OCI-LY3 (cell line): ENCODE data around the gene BHMT.

ENCODE experiments used
- H2AFZ ChIP-seq: fragments of 200-600, 300-600 bp; shearing (Covaris generic); 2 replicates; pipeline ENCODE4 v1.6.0; 2014; ENCODE audit warnings: antibody characterized with exemption, low read depth, low read length
- H3K27ac ChIP-seq: fragments of 200-600, 300-600 bp; sonication (generic); 2 replicates; pipeline ENCODE4 v1.5.1; 2014; ENCODE audit warnings: mild to moderate bottlenecking, low read length, moderate library complexity, mixed read lengths
- H3K27me3 ChIP-seq: fragments of 200-600, 300-600 bp; sonication (generic); 2 replicates; pipeline ENCODE4 v1.6.1; 2014; ENCODE audit warnings: low read depth, low read length, mixed read lengths
- H3K36me3 ChIP-seq: fragments of 200-600, 300-600 bp; sonication (generic); replicated peaks from 2 replicates; pipeline ENCODE3; 2014; ENCODE audit warnings: low read depth, low read length, mixed read lengths
- H3K4me1 ChIP-seq: fragments of 300-600, 200-600 bp; sonication (generic); 2 replicates; pipeline ENCODE4 v1.6.1; 2014; ENCODE audit warnings: low read length, mixed read lengths
- H3K4me2 ChIP-seq: fragments of 200-600, 300-600 bp; sonication (generic); 2 replicates; pipeline ENCODE4 v1.6.1; 2014; ENCODE audit warnings: low read length, mixed read lengths
- H3K4me3 ChIP-seq: fragments of 300-600, 200-600 bp; sonication (generic); 2 replicates; pipeline ENCODE4 v1.5.1; 2014; ENCODE audit warnings: antibody characterized with exemption, mild to moderate bottlenecking, low read length, moderate library complexity
- H3K79me2 ChIP-seq: fragments of 300-600, 200-600 bp; shearing (Covaris generic); 2 replicates; pipeline ENCODE4 v1.6.1; 2014; ENCODE audit warnings: mild to moderate bottlenecking, low read length, mixed read lengths
- H3K9ac ChIP-seq: fragments of 300-600, 200-600 bp; shearing (Covaris generic); 2 replicates; pipeline ENCODE4 v1.6.0; 2014; ENCODE audit warnings: mild to moderate bottlenecking, low read length, moderate library complexity
- H3K9me3 ChIP-seq: fragments of 200-600, 300-600 bp; shearing (Covaris generic); 2 replicates; pipeline ENCODE4 v1.6.1; 2014; ENCODE audit warnings: low read length, mixed read lengths; ENCODE audit not compliant: insufficient read depth
- H4K20me1 ChIP-seq: fragments of 200-600, 300-600 bp; sonication (generic); 2 replicates; pipeline ENCODE4 v1.6.1; 2016; ENCODE audit warnings: low read length, mixed read lengths; ENCODE audit not compliant: insufficient read depth
- CTCF ChIP-seq: fragments of 200-600, 300-600 bp; sonication (generic); IDR thresholded peaks from 2 replicates; pipeline ENCODE4 v1.5.1; 2014; ENCODE audit warnings: antibody characterized with exemption, low read length, low read depth
- EZH2phosphoT487 ChIP-seq: fragments of 200-600 bp; shearing (Covaris generic); IDR thresholded peaks from 2 replicates; pipeline ENCODE4 v1.6.1; 2018; ENCODE audit warnings: antibody characterized with exemption, mixed run types, low read depth

BHMT gene

GRCh38 chr5:79091064-79091463 lies 20.5 kb upstream of the BHMT start:
- Histone ChIP-seq H3K4me3 (no peak overlapping the region), H3K36me3 (no peaks in the 10 kb centered on the region), H3K79me2 (no peaks in the 10 kb centered on the region), H4K20me1 (no peaks in the 10 kb centered on the region), H3K9me3 (no peaks in the 10 kb centered on the region), H3K4me2 (no peak overlapping the region), H3K9ac (no peak overlapping the region), H3K27ac (no peak overlapping the region), H2AFZ (no peak overlapping the region), H3K4me1 (no peaks in the 10 kb centered on the region), H3K27me3 (no peaks in the 10 kb centered on the region)
- no peak for TF ChIP-seq CTCF
- no peak for TF ChIP-seq EZH2phosphoT487

- TF ChIP-seq EZH2phosphoT487 = no peak
- TF ChIP-seq CTCF = no peak
- Histone ChIP-seq H3K4me2 (no peak overlapping the region), H3K79me2 (no peaks in the 10 kb centered on the region), H3K4me3 (no peak overlapping the region), H3K27me3 (no peaks in the 10 kb centered on the region), H3K9ac (no peak overlapping the region), H3K27ac (no peak overlapping the region), H2AFZ (no peak overlapping the region), H3K4me1 (no peaks in the 10 kb centered on the region), H3K9me3 (no peaks in the 10 kb centered on the region), H4K20me1 (no peaks in the 10 kb centered on the region), H3K36me3 (no peaks in the 10 kb centered on the region)
These were observed 17.8 kb upstream of the BHMT start for GRCh38 chr5:79093762-79094161.

- no peak overlapping the region for H3K4me3 ChIP-seq
- H3K9me3 ChIP-seq = no peaks in the 10 kb centered on the region
- no peaks in the 10 kb centered on the region for H3K36me3 ChIP-seq
- H3K27ac ChIP-seq = no peak overlapping the region
- H3K27me3 ChIP-seq = peaks cover 19% of the 10 kb centered on the region
- no peak overlapping the region for H3K4me2 ChIP-seq
- no peaks in the 10 kb centered on the region for H3K4me1 ChIP-seq
- H4K20me1 ChIP-seq = no peaks in the 10 kb centered on the region
- no peak overlapping the region for H3K9ac ChIP-seq
- no peak for TF ChIP-seq CTCF
- TF ChIP-seq EZH2phosphoT487 = no peak
- H3K79me2 ChIP-seq = no peaks in the 10 kb centered on the region
- no peak overlapping the region for H2AFZ ChIP-seq
These were observed 5.7 kb upstream of the BHMT start for GRCh38 chr5:79105868-79106267.

GRCh38 chr5:79107020-79107796 lies 4.4 kb upstream of the BHMT start:
- Histone ChIP-seq H3K4me3 (no peak overlapping the region), H4K20me1 (no peaks in the 10 kb centered on the region), H3K4me2 (no peak overlapping the region), H3K79me2 (no peaks in the 10 kb centered on the region), H3K27me3 (peaks cover 19% of the 10 kb centered on the region), H3K9ac (no peak overlapping the region), H3K27ac (no peak overlapping the region), H3K9me3 (no peaks in the 10 kb centered on the region), H3K4me1 (no peaks in the 10 kb centered on the region), H2AFZ (no peak overlapping the region), H3K36me3 (no peaks in the 10 kb centered on the region)
- TF ChIP-seq EZH2phosphoT487 (no peak), CTCF (no peak)
